CD4-positive, alpha-beta T cell treated with Interleukin-15 for 1 hour (primary cell): ENCODE data around the gene RBM47.
"Not testable (repeated sequence)": the region's sequence is repeated elsewhere in the genome, so short reads cannot be mapped to it uniquely, and the experiment has no call there.

Source experiments
- DNase-seq: peaks from one replicate; pipeline ENCODE4 v3.0.0-alpha.2; 2020

Gene RBM47

DNA sequence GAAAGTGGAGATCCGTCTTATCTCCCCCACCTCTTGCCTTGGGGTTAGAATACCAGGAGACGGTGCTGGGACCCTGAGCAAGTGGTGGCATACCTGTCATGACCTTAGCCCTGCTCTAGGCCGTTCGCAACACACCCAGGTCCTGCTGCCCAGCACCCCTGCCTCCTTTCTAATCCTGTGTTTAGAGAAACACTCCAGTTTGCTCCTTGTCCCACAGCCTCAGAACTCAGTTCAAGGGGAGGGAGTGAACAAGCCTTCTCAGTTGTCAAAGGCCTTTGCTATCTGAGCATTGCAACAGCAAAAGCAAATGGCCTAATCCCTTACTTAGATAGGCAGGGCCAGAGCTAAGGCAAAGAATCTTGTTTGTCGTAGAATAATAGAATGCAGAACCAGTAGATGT, 226.6 kb downstream of the RBM47 start:
- DNase-seq, result no peak

DNA sequence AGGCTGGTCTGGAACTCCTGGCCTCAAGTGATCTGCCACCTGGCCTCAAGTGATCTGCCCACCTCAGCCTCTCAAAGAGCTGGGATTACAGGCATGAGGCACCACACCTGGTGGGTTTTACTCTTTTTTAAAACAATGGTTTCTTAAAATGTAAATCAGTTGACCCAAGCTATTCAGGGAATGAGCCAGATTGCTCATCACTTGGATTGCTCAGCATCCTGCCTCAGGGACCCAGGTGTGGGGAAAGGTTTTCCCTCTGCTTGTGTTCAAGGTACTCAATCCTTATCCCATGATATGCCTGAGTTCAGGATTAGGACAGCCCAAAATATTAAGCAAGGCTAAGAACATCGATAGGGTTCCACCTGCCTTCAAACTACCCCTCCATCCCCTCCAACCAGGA, 227.1 kb downstream of the RBM47 start:
- no peak for DNase-seq

- DNase-seq, result no peak
These were observed 228.0 kb downstream of the RBM47 start for GRCh38 chr4:40401631-40402030.

GRCh38 chr4:40401096-40401495, 228.6 kb downstream of the RBM47 start:
- no peak for DNase-seq

GRCh38 chr4:40399578-40399977, 230.1 kb downstream of the RBM47 start:
- no peak for DNase-seq

DNA sequence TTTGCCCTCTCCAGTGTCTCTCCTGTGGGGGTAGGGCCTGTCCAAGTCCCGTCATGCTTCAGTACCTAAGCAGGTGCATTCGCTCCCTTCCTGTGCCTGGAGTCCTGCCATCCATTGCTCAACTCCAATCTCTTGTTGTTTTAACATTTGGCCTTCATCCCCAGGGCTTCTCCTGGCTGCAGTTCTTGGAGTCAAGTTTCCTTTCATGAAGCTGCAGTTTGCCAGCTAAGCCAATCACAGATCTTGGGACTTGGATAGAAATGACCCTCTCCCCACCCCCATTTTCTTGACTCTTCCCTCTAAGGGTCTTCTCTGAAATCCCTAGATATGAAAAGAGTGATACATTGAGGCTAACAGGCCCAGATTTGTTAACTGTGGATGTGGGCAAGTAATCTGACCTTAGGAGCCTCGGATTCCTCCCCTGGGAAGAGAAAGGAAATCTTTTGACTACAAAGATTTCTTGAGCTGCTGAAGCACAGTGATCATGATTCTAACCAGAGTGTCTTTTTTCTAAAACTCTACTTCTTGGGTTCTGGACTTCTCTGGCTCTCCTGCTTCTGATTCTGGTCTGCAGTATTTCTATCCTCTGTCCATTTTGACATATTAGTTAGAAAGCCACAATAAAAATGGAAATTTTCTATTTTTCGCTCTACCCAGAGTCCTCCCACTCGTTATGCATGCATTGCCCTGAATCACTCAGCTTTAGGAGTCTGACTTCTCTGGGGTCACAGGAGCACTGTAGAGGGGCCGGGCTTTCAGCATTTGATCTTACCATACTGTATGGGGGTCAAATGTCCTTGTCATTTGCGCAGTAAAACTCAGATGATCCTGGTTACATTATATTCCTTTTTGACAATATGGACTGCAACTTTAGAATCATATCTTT, 233.5 kb downstream of the RBM47 start:
- no peak for DNase-seq

DNA sequence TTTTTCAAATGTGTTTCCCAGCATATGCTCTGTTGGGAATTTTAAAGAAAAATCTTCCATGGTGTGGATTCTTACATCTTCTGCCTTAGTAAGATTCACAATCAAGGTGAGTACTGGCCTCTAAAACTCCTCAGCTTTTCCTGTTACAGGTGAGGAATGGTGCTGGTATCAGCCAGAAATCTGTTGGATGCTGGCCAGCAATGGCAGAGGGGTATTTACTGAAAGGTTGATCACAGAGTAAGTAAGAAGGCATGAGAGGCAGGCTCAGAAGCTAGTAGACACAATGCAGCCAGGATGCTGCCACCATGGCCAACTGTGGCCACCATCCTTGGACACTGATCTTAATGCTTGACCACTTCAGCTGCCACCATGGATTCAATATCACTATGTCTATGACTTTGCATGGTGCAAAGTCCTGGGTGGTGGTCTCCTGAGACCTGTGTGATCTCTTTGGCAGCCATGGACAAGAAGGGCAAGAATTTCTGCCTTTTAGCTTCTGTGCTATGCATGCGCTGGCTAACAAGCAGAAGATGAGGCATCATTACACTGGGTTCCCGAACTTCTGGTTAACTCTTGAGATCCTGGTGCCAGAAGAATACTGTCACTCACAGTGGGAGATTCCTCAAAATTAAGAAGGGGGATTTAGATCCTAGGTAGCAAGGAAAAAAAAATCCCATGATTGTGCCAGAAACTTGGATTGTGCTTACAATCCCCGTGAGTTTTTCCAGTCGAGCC, 234.3 kb downstream of the RBM47 start:
- DNase-seq, result no peak

GRCh38 chr4:40394236-40394635, 235.4 kb downstream of the RBM47 start:
- DNase-seq, result no peak

GRCh38 chr4:40392241-40392640, 237.4 kb downstream of the RBM47 start:
- DNase-seq, result not testable (repeated sequence)

- no peak for DNase-seq
These were observed 239.7 kb downstream of the RBM47 start for GRCh38 chr4:40389986-40390385.

DNA sequence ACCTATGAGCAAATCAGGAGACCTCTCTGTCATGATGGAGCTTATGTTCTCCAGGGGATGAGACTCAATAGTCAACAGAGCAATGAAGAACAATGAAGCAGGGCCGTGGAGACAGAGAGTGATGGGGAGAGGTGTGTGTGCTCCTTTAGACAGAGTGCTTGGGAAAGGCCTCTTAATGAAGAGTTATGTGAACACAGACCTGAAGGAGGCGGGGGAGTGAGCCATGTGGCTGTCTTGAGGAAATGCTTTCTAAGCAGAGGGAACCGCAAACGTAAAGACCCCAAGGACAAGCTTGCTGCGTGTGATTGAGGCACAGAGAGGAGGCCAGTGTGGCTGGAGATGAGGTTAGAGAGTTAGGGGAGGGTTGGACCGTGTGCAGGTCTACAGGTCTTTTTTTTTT, 241.4 kb downstream of the RBM47 start:
- no peak for DNase-seq

- no peak for DNase-seq
These were observed 249.0 kb downstream of the RBM47 start for GRCh38 chr4:40380647-40381046.

DNA sequence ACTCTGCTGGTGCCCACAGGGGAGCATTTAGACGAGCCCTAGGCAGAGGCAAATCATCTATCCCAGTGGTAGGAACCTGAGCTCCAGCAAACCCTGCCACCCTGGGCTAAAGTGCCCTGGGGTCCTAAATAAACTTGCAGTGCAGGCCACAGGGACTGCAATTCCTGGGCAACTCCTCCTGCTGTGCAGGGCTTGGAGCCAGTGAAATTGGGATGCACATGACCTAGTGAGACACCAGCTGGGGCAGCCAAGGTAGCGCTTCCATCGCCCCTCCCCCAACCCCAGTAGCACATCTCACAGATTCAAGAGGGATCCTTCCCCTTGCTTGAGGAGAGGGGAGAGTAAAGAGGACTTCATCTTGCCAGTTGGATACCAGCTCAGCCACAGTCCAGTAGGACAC, 250.4 kb downstream of the RBM47 start:
- DNase-seq, result no peak

DNA sequence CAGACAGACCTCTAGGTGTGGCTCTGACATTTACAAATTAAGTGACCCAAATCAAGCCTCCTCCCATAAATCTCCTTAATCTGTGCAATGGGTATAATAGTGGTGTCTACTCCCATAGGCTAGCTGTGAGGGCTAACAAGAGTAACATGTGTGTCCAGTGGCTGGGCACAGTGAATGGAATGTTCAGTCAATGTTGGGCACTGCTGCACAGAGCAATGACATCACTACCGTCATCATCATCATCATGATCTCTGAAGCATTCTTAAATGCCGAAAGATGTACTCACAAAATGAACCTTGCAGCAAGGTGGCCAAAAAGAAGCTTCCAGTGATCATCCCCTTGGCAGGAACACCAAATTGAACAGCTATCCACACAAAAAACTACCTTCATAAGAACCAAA, 251.0 kb downstream of the RBM47 start:
- no peak for DNase-seq

- DNase-seq, result no peak
These were observed 251.9 kb downstream of the RBM47 start for GRCh38 chr4:40377512-40378365.

DNA sequence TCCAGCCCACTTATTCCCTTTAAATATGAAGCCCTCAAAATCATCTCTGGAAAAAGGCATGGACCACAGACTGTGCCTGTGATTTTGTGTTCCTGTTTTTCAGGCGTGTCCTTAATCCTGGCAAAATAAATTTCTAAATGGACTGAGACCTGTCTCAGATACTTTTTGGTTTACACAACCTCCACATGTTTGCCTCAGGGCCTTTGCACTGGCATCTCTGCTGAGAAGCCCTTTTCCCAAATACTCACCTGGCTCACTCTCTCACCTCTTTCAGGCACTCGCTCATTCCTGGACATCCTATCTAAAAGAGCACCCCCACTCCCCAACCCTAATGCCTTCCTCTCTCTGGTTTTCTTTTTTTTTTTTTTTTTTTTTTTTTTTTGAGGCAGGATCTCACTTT, 254.0 kb downstream of the RBM47 start:
- DNase-seq, result no peak

GRCh38 chr4:40375095-40375494, 254.6 kb downstream of the RBM47 start:
- DNase-seq, result no peak

GRCh38 chr4:40373636-40374035, 256.0 kb downstream of the RBM47 start:
- no peak for DNase-seq
